Stimulated activated CD8-positive, alpha-beta memory T cell treated with anti-CD3 and anti-CD28 coated beads, Interleukin-4, amount 100 ng/mL, for 4 hours (primary cell): ENCODE results near the gene ELAVL2.

ENCODE experiments used
- DNase-seq, 2 donors: peaks; one replicate each; pipeline ENCODE4 v3.0.0-alpha.2; 2020; ENCODE audit warnings: low read depth in 2 of 2, low spot score in 1 of 2

The ELAVL2 gene

GRCh38 chr9:23771746-23772384, 54.2 kb downstream of the ELAVL2 start:
- DNase-seq: no peak

DNA sequence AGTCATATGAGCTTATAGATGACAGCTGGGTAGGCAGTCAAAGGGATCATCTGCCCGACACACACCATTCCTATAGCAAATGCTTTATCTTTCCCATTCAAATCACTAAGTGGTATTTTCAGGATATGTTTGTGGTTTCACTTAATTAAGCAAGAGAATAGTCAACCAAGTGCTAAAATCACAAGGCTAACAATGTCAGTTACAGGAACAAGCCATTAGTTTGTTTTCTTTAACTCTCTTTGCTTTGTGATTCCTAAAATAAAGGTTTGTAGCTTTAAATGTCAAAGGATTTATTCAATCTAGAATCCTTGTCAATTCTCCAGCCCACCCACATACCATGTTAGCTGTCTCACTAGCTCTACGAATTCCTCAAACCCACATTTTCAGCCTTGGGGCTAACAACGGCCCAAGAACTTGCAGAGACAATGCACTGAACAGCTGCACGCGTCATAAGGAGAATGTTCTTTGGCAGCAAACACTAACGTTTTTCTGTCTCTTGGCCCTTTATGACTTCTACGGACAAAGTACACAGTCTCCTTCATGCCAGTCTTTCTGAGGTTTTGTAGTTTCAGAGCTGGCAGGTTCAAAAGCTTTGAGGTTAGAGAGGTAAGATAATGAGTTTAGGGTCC, 56.6 kb downstream of the ELAVL2 start:
- no peak for DNase-seq

GRCh38 chr9:23768861-23769260, 57.2 kb downstream of the ELAVL2 start:
- DNase-seq: no peak

GRCh38 chr9:23766613-23767012, 59.4 kb downstream of the ELAVL2 start:
- no peak for DNase-seq

- DNase-seq: no peak
Observed at GRCh38 chr9:23765561-23765960, 60.5 kb downstream of the ELAVL2 start.

DNA sequence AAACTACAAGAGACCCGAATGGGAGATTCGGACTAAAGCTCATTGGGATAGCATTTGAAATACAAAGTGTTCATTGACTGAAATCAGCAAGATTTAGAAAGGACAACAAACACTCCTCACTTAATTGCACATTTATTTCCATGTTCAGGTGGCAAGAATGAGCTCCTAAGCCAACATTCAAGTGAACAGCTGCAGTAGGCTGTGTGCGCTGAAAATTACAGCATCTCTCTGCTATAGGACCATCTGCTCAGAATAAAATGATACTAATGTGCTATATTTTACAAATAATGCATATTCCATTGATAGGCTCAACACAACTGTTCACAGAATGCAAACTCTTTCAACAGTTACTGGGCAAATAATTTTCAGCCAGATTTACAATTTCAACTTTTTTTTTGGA, 61.8 kb downstream of the ELAVL2 start:
- DNase-seq: no peak

GRCh38 chr9:23754551-23754950, 71.5 kb downstream of the ELAVL2 start:
- DNase-seq: no peak

GRCh38 chr9:23752859-23753258, 73.2 kb downstream of the ELAVL2 start:
- DNase-seq: no peak

GRCh38 chr9:23751633-23752032, 74.4 kb downstream of the ELAVL2 start:
- DNase-seq: no peak

DNA sequence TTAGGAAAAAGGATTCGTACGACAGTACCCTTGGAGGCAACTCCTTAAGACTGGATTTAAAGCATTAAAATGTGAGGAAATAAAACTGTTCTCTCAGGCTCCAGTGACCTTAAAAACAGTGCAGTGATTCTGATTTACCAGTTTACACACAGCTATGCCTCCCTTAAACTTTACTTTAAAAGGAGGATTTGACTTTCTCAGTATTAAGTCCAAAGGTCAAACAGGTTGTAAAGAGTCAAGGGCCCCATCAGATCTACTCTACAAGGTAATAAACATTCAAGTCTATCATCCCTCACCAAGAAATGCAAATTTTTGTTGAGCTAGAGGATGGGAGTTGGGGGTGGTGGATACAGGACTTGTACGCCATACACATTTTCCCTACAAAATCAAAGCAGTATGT, 75.2 kb downstream of the ELAVL2 start:
- no peak for DNase-seq

GRCh38 chr9:23747088-23748075, 78.7 kb downstream of the ELAVL2 start:
- DNase-seq: no peak

GRCh38 chr9:23746317-23746716, 79.7 kb downstream of the ELAVL2 start:
- no peak for DNase-seq

GRCh38 chr9:23743036-23743435, 83.0 kb downstream of the ELAVL2 start:
- DNase-seq: no peak

DNA sequence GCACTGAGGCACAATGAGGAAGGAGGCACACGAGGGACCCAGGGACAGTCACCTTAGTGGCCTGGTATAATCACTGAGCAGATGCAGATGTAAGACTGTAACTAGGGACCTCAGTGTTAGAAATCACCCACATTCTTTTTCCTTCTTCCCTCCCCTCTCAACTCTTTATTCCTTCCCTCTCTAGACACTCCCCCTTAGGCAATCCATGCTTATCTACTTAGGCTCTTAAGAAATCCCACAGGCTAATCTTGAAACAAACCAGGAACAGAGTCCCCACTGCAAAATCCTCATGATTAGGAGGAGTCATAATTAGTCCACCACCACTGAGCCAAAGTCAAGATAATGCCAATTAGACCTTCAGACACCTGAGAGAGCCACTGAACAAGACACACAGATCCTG, 84.7 kb downstream of the ELAVL2 start:
- DNase-seq: no peak

DNA sequence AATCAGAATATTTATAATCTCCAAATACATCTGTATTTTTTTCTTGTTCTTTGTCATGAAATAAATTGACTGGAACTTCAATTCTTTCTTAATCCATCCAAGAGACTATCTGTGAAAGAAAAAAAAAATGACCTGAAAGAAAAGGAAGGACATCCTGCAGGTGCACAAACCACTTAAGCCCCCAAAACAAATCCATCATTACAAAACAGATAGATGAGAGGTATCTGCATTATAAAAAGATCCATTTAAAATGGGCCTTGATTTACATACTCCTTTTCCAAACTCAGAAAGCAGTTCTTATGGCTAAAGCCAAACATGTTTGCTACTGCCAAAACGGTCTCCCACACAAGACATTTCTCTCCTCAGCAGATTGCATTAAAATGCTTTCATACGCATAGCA, 85.5 kb downstream of the ELAVL2 start:
- no peak for DNase-seq

DNA sequence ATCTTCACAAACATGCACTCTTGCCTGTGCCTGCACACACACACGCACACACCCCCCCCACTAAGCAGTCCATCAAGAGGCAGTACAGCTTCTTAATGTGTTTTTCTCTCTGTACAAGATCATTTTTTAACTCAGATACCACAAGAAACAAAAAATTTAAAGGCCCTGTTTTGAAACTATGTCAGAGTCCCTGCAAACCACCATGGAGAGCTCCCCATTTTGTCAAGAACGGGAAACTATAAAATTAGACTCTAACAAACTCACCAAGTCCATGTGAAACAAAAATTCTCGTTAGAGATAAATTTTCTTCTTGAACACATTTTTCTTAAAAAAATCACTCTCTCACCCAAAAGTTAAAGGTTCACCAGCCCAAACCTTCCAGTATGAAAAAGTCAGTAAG, 86.3 kb downstream of the ELAVL2 start:
- no peak for DNase-seq

DNA sequence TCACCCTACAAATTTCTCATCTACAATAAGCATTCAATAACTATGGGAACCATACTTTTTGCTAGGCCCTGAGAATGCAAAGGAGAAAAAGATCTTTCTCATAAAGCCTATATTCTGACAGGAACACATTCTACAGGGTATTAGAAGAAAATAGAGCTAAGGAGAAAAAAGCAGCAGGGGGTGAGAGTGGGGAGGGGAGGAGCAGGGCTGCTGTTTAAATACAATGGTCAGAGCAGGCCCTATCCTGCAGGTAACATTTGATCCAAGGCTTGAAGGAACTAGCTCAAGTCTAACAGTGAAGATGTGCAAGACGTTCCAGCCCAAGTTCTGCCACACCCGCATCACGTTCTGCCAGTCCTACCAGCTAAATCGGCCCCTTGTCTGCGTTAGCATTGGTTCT, 89.7 kb downstream of the ELAVL2 start:
- DNase-seq: no peak

DNA sequence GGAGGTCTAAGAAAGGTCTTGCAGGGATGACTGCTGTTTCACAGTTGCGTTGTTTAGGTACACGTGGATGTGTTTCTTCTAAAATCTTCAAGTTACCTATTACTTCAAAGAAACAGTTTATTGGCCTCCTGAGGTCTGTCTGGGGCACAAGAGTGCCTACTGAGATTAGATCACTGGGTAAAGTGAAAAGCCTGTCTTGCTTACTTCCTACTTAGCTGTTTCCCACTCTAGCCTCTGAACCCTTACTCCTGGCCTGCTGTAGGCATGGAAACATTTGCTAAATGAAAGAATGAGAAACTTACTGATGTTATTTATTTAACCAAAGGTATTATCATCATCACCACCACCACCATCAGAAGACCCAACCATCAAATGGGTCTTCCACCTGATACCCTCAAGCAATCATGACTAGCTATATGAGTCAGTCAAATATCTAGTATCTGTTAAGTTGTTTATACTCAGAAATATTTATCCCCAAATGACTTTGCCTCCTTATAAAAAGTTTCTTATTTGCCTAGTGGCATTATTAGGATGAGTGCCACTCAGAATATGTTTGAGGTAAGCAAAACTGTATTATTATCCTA, 92.5 kb downstream of the ELAVL2 start:
- no peak for DNase-seq

DNA sequence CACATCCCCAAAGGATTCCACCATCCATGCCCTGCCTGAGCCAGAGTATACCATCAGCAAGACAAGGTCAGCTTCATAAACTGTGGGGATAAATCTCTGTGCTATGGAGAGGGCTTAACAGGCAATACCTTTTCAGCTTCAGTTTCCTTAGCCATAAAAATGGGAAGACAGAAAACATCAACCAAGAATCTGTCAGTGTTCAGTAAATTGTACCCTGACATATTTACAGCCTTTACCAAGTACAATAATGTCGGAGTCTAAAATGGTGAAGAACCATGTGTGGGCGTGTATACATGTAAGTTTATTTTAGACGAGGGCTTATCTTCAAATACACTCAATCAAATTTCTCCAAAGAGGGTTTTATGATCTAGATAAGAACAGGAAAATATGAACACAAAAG, 94.7 kb downstream of the ELAVL2 start:
- DNase-seq: no peak

DNA sequence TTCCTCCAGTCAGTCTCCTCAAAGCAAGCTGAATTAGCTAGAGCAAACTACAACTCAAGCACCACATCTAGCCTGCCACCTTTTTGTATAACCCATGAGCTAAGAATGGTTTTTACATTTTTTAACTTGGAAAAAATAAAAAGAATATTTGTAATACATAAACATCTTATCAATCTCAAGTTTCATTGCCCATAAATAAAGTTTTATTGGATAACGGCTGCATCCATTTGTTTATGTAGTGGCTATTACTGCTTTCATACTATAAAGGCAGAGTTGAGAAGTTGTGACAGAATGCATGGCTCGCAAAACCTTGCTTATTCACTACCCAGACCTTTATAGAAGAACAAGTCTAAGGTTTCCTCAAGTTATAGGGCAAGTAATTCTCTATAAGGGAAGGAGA, 95.7 kb downstream of the ELAVL2 start:
- no peak for DNase-seq

GRCh38 chr9:23728736-23729135, 97.3 kb downstream of the ELAVL2 start:
- no peak for DNase-seq
